Skin of body (tissue), 2 donors: ENCODE results near the gene CCDC15. TPM values are rescaled to one million over a fixed set of nuclear protein-coding genes. Genes with fewer than 3 reads are reported as not detected.
"Not testable (repeated sequence)": the region's sequence is repeated elsewhere in the genome, so short reads cannot be mapped to it uniquely, and the experiment has no call there.

Experiments used
- DNase-seq: peaks from one replicate; lab custom pipeline; 2025; lab: John Stamatoyannopoulos, UW
- total RNA-seq: library from RNA; depleted of rRNA; stranded (reverse); fragments of >200 nt; gene quantifications from one replicate; pipeline ENCODE4 v1.2.3, GENCODE V29; 2014

CCDC15 gene
- total RNA-seq, 1 donor from 2014 or later, result 4.3 TPM

DNA sequence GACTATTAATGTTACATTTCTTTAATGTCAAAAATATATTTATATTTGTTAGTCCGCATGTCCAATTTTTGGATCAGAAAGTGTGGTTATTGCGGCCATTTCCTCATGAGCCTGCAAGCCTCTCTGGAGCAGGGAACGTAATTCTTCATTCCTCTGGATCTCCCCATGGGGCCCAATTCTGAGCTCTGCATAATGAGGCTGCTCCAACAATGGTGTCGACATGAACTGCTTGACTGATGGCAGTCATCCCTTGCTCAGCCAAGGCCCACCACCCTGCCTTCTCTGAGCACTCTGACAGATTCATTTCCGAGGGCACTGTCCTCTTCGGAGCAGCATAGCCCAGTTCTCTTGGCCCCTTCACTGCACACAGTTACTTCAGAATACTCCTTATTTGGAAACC lies 15.0 kb upstream of the CCDC15 start:
- no peak for DNase-seq

DNA sequence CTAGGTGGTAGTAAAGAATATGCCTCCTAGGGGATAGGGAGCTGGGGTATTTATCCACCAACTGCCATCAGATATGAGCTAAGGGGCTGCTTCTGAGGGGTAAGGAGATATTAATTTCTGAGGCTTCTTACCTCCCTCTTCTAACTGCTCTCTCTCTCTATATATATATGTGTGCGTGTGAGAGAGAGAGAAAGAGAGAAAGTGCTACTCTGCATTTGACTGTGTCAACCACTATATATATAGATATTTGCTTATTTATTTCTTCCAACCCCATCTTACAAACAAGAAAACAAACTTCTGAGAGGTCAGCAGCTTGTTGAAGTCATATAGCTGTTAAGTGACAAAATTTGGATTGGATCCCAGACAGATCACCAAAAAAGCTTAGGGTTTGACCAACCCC lies 12.3 kb upstream of the CCDC15 start:
- DNase-seq, result no peak

DNA sequence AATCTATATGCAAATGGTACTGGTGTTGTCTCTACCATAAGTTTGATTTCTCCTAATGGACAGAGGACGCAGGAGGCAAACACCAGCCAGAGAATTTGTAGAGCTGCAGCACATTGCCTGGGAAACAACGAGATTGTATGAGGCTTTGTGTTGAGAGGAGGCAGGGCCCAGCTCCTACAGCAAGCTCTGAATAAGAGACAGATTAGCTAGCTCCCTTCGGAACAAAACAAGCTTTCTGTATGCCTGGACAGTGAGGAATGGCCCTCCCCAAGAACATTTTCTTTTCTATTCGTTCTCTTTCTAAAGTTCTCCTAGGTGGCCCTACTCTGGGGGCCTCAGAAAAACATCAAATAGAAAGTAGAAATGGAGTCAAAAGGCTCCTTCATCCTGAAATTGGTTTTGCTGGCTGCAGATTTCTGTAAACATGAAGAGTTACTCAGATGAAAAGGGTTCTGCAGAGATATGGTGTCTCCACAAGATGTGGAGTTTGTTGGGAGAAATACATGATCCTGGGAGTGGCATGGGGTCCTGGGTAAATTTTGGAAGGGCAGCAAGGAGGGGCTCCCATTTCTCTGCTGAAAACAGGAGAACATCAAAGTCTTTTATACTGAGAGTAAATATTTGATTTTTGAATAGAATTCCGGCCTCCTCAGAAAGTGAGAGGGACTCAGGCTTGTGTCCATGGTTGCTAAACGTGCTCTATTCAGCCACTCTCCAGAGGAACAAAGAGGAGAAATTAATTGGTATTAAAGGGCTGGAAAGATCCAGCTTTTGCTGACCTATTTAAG lies 11.3 kb upstream of the CCDC15 start:
- DNase-seq, result no peak

DNA sequence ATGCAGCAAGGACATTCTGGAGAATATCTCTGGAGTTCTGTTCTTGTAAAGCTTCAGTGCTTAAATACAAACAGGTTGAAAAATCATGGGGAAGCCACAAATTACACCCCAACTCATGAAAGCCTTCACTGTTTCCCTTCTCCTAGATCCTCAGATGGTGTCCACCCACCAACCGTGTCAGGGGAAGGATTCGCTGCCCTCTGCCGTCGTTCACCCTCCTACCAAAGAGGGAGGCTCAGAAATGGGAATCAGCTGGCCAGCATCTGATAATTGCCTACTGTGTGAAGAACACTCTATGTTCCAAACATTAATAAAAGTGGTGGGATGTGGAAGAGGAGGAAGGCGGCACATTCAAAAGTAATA lies 10.8 kb upstream of the CCDC15 start:
- no peak for DNase-seq

DNA sequence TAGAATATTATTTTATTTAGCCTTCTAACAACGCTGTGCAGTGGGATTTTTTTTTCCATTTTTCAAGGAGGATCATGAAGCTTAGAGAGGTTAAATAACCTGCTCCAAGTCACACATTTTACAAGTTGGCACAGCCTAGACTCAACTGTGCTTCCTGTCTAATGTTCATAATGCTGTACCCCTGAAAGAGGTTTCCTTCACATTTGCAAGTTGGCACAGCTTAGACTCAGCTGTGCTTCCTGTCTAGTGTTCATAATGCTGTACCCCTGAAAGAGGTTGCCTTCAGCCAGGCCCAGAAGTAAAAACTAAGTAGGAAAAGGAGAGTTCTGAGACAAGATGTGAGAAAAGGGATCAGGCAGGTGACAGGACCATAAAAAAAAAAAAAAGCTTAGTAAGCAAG lies 10.3 kb upstream of the CCDC15 start:
- no peak for DNase-seq

DNA sequence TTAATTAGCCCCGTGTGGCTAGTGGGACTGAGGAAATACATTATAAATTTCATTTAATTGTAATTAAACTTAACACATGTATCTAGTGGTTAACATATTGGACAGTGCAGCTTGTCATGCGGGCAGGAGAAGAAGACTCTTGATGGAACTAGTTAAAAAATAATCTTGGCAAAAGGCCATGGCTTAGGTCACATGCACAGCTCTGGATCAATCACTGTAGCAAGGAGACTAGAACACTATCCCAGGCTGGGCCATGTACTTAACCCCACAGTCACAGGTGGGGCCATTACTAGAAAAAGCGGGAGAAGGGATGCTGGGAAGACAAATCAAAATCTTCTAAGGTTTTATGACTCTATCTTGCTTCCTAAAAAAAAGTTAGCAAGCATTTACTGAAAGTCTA lies 9.4 kb upstream of the CCDC15 start:
- no peak for DNase-seq

DNA sequence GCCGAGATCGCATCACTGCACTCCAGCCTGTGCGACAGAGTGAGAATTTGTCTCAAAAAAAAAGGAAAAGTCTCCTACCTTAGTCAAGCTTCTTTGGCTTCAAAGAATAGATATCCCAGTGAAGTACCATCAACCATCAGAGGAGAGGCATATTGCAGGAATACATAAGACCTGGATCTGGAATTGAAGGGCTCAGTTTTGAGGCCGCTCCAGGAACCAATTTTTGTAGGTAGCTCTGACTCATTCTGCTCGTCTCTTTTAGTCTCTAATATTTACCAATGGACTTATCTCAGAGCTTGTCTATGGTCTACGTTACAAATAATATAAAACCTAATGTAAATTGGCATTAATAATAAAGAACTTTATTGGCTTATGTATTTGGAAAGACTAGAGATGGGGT lies 8.2 kb upstream of the CCDC15 start:
- no peak for DNase-seq

DNA sequence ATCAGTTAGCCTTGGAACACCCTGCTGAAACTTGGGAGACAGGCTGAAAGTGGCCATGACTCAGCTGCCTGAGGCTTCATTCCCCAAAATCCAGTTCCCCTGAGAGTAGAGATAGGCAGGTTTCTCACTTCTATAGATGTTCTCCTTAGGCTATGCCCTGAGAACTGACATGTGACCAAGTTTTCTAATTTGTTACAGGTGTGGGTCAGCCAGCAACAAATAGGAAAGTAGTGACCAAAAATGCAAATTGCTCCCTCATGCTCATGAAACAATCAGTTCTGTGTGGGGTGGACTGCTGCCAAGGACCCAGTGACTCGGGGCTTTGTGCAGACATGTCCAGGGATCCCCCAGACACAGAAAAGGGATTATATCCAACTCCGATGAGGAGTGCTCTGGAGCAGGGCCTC lies 7.3 kb upstream of the CCDC15 start:
- no peak for DNase-seq

DNA sequence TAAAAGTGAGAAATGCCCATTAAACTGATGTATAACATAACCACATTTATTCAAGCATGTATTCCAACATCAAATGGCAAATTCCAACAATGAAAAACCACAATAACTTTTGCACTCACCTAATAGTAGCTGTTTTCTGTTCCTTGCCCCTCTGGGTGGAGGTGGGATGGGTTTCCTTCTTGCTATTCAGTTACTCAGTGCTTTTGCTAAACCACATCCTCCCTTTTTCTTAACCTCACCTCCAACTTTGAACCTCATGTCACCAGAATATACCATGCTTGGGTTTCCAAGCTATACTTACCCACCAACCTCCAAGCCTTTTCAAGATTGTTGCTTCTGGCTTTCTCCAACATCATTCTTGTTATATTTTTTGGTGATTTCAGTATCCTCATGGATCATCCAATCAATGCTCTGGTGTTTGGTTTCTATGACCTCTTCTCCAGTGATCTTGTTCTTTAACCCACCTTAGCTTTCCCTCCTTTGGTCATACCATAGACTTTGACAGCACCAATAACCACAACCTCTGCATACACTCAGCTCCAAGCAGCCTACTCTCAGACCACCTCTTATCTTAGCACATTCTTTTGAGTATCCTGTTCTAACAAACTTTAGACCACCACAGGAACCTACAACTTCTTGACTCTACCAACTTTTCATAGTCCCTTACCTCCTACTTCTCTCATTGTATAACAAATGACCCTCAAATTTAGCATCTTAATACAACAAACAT lies 3.2 kb upstream of the CCDC15 start:
- no peak for DNase-seq

DNA sequence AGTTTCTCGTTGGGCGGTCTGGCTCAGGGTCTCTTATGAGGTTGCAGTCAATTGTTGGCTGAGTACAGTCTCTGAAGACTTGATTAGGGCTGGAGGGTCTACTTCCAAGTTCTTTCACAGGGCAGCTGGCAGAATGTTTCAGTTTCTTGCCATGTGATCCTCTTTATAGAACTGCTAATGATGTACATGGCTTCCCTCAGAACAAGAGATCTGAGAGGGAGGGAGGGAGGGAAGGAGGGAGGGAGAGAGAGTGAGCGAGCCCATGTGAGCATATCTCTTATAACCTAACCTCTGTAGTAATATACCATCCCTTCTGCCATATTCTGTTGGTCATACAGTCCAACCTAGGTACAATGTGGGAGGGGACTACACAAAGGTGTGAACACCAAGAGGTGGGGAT lies 2.7 kb upstream of the CCDC15 start:
- DNase-seq, result no peak

DNA sequence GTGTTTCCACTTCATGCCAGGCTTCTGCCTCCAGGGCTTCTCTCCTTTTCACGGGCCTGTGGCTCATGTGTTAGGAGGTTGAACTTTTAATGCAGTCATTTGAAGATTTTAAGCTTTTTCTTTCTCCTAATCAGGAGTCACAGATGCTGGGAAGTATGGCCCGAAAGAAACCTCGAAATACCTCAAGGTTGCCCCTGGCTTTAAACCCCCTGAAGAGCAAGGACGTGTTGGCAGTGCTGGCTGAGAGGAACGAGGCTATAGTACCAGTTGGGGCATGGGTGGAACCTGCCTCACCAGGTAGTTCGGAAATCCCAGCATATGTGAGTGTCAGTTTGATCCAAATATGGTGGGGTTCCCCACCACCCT lies 571 bp downstream of the CCDC15 start:
- DNase-seq, result no peak

DNA sequence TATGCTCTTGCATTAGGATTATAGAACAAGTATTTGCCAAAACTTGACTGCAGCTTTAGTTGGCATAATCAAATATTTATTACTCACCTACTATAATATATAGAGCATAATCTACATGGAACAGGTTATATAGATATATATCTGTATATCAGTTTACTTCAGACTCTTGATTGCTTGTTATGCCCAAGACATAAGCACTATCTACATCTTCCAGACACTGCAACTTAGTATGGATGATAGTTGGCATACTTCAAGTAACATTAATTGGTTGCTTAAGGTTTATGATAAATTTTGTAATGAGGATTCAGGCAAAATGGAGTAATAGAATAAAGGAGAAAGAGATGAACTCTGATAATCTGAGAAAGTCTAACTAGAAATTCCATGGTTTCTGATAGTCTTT lies 1.0 kb downstream of the CCDC15 start:
- DNase-seq, result no peak

DNA sequence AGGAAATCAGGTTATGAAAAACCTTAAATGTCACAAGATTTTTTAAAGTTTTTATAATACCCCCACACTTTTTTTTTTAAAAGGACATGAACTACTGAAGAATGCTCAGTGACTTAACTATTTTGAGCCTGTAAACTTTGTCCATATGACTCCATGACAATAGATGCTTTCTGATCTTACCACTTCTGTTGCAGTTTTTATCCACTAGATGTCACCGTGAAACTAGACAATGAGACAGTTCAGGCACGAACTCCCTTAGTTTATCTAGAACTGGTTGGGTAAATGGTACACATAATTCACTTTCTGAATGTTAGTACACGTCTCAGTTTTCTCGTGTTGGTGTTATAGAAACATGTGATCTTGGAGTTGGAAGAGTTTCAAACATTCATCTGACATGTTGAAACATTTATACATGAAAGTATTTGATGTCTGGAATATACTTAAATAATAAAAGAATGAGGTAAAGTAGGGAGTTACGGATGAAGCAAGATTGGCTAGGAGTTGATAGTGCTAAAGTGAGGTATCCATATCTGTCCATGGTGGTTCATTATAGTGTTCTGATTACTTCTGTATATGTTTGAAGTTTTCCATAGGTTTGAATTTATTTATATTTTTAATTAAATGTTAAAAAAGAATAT lies 8.1 kb downstream of the CCDC15 start:
- DNase-seq, result peak; percentile 70

DNA sequence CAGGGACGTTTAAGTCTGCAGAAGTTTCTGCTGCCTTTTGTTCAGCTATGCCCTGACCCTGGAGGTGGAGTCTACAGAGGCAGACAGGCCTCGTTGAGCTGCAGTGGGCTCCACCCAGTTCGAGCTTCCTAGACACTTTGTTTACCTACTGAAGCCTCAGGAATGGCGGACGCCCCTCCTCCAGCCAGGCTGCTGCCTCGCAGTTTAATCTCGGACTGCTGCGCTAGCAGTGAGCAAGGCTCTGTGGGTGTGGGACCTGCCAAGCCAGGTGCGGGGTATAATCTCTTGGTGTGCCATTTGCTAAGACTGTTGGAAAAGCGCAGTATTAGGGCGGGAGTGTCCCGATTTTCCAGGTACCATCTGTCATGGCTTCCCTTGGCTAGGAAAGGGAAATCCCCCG lies 14.2 kb downstream of the CCDC15 start:
- not testable (repeated sequence) for DNase-seq

DNA sequence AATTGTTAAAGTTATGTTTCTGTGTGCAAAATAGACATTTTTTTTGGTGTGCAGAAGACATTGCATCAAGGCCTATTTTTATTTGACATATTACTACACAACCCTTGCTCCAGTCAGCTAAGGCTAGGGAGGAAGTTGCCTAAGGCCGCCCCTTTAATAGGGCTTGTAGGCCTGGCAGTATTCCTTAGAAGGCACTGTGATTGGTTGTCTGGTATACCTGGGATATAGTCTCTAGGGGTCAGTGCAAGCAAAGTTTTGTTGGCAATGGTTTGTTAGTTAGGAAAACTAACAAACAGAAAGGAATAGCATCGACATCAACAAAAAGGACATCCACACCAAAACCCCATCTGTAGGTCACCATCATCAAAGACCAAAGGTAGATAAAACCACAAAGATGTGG lies 16.9 kb downstream of the CCDC15 start:
- DNase-seq, result no peak

DNA sequence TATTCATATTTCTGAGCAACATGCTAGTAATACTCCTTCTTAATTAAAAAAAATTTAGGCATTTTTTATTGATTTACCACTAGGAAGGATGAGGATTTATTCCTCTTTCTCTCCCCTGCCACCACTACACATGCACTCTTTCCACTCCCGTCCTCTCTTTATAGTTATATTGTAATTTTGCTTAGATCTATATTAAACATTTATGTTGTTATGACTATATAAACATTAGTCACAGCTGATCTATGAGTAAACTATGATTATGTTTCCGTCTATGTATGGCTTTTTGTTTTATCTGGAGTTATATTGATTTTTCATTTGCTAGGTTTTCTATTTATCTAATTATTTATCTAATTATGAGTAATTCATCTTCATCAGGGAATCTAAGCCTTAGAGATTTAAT lies 17.8 kb downstream of the CCDC15 start:
- DNase-seq, result no peak

DNA sequence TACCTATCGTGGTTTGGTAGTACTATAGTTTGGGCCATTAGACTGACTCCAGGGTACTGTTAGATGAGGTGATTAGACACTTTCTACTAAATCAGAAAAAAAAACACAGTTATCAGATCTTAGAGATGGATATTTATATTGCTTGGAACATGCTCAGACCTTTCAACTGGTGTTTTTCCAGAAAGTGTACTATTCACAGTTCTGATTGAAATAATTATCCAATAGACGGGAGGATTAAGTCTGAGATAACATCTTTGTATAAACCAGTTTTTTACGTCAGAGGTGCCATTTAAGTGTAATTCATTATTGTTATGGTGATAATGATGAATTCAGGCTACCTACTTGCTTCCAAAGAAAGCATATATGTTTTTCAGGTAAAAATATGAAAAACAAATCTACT lies 22.5 kb downstream of the CCDC15 start:
- no peak for DNase-seq

DNA sequence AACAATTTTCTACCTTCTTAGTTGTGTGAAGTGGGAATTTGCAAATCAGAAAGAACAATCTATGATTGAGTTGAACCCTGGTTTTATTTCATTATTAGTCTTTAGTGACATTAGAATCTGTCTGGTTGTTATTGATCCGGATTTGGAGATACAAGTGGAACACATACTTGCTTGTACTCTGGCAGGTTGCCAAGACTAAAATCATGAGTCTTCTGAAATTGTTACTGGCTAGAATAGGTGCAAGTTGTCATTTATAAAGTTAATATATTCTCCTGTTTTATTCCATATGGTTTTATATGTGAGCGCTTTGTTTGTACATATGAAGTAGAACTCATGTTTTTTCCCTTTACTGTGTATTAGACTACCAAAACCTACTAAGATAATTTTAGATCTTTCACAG lies 23.0 kb downstream of the CCDC15 start:
- DNase-seq, result no peak

DNA sequence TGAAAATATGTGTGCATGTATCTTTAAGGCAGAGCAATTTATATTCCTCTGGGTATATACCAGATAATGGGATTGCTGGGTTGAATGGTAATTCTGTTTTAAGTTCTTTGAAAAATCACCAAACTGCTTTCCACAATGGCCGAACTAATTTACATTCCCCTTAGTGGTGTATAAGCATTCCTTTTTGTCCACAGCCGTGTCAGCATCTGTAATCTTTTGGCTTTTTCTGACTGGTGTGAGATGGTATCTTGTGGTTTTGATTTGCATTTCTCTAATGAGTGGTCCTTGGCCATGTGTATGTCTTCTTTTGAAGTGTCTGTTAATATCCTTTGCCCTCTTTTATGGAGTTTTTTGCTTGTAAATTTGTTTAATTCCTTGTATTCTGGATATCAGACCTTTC lies 24.3 kb downstream of the CCDC15 start:
- no peak for DNase-seq

DNA sequence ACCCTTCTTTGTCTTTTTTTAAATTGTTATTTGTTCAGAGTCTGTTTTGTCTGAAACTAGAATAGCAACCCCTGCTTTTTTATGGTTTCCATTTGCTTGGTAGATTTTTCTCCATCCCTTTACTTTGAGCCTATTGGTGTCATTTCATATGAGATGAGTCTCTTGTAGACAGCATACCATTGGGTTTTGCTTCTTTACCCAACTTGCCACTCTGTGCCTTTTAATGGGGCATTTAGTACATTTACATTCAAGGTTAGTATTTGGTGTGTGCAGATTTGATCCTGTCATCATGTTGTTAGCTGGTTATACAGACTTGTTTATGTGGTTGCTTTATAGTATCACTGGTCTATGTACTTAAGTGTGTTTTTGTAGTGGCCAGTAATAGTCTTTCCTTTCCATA lies 28.0 kb downstream of the CCDC15 start:
- no peak for DNase-seq

DNA sequence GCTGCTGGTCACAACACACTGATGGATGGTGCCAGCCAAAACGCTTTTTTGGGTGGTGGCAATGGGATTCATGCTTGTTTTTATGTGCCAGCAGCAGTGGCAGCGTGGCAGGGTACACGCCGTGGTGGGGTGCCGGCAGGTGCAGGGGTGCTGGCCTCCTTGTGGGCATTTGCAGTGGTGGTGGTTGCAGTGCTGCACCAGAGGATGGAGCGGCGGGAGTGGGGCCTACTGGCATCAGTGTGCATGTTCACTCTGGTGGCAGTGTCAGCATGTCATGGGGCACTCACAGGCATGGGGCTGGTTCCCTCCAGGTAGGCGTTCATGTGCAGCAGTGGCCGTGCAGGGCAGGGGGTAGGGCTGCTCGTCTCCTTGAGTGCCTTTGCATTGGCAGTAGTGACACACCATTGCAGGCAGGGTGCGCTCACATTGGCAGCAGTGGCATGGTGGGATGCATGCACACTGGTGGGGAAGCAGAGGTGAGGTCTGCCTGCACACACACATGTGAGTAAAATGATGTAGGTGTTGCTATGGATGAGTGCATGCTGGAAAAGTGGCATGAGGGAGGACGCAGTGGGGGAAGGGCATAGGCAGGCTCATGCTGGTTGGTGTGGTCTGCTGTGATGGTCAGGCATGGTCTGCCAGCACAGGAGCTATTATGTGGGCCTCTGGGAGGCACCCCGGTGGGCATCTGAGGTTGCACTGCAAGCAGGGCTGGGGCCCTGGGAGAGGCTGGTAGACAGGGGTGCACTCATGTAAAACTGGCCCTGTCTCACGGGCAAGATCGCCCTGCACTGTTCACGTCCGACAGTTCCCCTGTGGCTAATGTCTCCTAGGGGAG lies 29.9 kb downstream of the CCDC15 start:
- DNase-seq, result no peak

DNA sequence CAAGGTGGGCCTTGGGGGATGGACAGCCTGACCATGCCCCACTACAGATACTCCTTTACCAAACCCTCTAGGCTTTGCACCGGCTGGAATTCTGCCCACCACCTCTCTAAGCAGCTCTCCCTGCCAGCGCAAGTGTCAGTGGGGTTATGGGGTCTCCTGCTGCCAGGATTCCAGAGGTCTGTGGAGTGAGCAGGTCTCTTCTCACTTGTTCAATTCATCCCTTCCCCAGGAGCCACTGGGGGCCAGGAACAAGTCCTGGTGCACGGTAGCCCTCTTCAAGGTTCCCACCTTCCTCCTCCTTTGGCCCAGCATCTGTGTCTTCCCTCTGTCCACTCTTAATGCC lies 30.5 kb downstream of the CCDC15 start:
- no peak for DNase-seq
